NCI-H1436 treated with DMSO at 0.1 percent for 48 hours (cell line): ENCODE results near the gene THRB.
A peak's percentile ranks its signal among the peaks of the same experiment; 100 is the strongest.

ENCODE experiments used
- DNase-seq: peaks from one replicate; lab custom pipeline; 2025; lab: John Stamatoyannopoulos, UW

The THRB gene

GRCh38 chr3:24494618-24495325, at the start of gene THRB:
THRB (minus strand) TSS chr3:24494850.
- DNase-seq = no peak

GRCh38 chr3:24541935-24542334, 47.3 kb upstream of the THRB start:
- DNase-seq = no peak

GRCh38 chr3:24540821-24541220, 46.2 kb upstream of the THRB start:
- no peak for DNase-seq

GRCh38 chr3:24539699-24540098, 45.0 kb upstream of the THRB start:
- DNase-seq = no peak

- no peak for DNase-seq
These were observed 44.2 kb upstream of the THRB start for GRCh38 chr3:24538891-24539290.

GRCh38 chr3:24533561-24534193, 39.0 kb upstream of the THRB start:
- no peak for DNase-seq

GRCh38 chr3:24530471-24530870, 35.8 kb upstream of the THRB start:
- DNase-seq = no peak

GRCh38 chr3:24529210-24529609, 34.6 kb upstream of the THRB start:
- no peak for DNase-seq

GRCh38 chr3:24526640-24527212, 32.1 kb upstream of the THRB start:
- DNase-seq = peak; percentile 28

GRCh38 chr3:24525557-24525956, 30.9 kb upstream of the THRB start:
- DNase-seq = no peak

GRCh38 chr3:24525022-24525421, 30.4 kb upstream of the THRB start:
- DNase-seq = no peak

GRCh38 chr3:24523988-24524727, 29.5 kb upstream of the THRB start:
- DNase-seq = no peak

GRCh38 chr3:24523215-24523614, 28.6 kb upstream of the THRB start:
- no peak for DNase-seq

GRCh38 chr3:24522146-24522579, 27.5 kb upstream of the THRB start:
- DNase-seq = no peak

- no peak for DNase-seq
These were observed 26.9 kb upstream of the THRB start for GRCh38 chr3:24521420-24522145.

GRCh38 chr3:24520976-24521419, 26.3 kb upstream of the THRB start:
- DNase-seq = no peak

GRCh38 chr3:24520101-24520495, 25.4 kb upstream of the THRB start:
- DNase-seq = no peak

- no peak for DNase-seq
These were observed 24.9 kb upstream of the THRB start for GRCh38 chr3:24519368-24520100.

GRCh38 chr3:24518990-24519367, 24.3 kb upstream of the THRB start:
- no peak for DNase-seq

GRCh38 chr3:24514119-24514518, 19.5 kb upstream of the THRB start:
- DNase-seq = no peak

- DNase-seq = no peak
These were observed 18.8 kb upstream of the THRB start for GRCh38 chr3:24513463-24513862.
